ENCODE results near the gene ZNF862. TPM values are rescaled to one million over a fixed set of nuclear protein-coding genes. Genes with fewer than 3 reads are reported as not detected.

Gene ZNF862
- total and polyA plus RNA-seq, 2 of the 13 experiments (the other 11 are each of a cell fraction or from before 2014, with no cell fraction given), result 0.89 to 2.0 TPM

- POLR2A ChIA-PET, result no interaction called here
- H3K9me3 ChIP-seq (ENCODE audit: low read length), result no peaks in the 10 kb centered on the region
- TF ChIP-seq ZNF784 (CRISPR knock-in tag; IDR thresholded peaks at IDR 0.05; ENCODE audit: borderline replicate concordance), result no peak
- TF ChIP-seq HMG20A (CRISPR knock-in tag; IDR thresholded peaks at IDR 0.05; ENCODE audit: borderline replicate concordance), result no peak
- TF ChIP-seq DNMT3B (CRISPR knock-in tag; conservative IDR thresholded peaks at IDR 0.05), result no peak
- TF ChIP-seq CENPX (CRISPR knock-in tag; IDR thresholded peaks at IDR 0.05), result no peak
- TF ChIP-seq THRA (CRISPR knock-in tag; IDR thresholded peaks at IDR 0.05; ENCODE audit: borderline replicate concordance), result no peak
- no peak for TF ChIP-seq SPEN (CRISPR knock-in tag; IDR thresholded peaks at IDR 0.05; ENCODE audit: low read depth)
- no peak for TF ChIP-seq WIZ (CRISPR knock-in tag; IDR thresholded peaks at IDR 0.05)
- no peak for TF ChIP-seq REPIN1 (CRISPR knock-in tag; IDR thresholded peaks at IDR 0.05; ENCODE audit: borderline replicate concordance, low read depth)
- TF ChIP-seq ZSCAN9 (CRISPR knock-in tag; IDR thresholded peaks at IDR 0.05; ENCODE audit: borderline replicate concordance), result no peak
- no peak for TF ChIP-seq STAG1 (CRISPR knock-in tag; IDR thresholded peaks at IDR 0.05)
- TF ChIP-seq HDAC6 (IDR thresholded peaks at IDR 0.05; ENCODE audit: low read depth, low read length), result no peak
- no peak for TF ChIP-seq ZNF703 (CRISPR knock-in tag; IDR thresholded peaks at IDR 0.05; ENCODE audit: borderline replicate concordance)
- no peak for TF ChIP-seq ZNF891 (CRISPR knock-in tag; IDR thresholded peaks at IDR 0.05)
- TF ChIP-seq RXRB (CRISPR knock-in tag; IDR thresholded peaks at IDR 0.05; ENCODE audit: borderline replicate concordance), result no peak
- no peak for TF ChIP-seq ZFX (CRISPR knock-in tag; IDR thresholded peaks at IDR 0.05; ENCODE audit: low read depth)
- TF ChIP-seq CEBPB (IDR thresholded peaks at IDR 0.05; ENCODE audit: borderline replicate concordance, low read depth, low read length), result no peak
- FAIRE-seq (no peak), ATAC-seq (no peak), DNase-seq (ENCODE audit: low spot score) (no peak)
- in situ Hi-C loops (cut with HindIII; ENCODE audit: extremely low pct_ligation_motif_present, low pct_unique_long_range_greater_than_20kb) (loop anchor here (25.0 kb wide), 1 partner anchor 172 kb away; no protein-coding TSS in a partner anchor), intact Hi-C loops (cut with micrococcal nuclease; ENCODE audit: unreplicated experiment) (no loop called here)
- H3K36me3 ChIP-seq (replicated peaks in 1 of 2; ENCODE audit: control insufficient read depth in 1 of 2, insufficient read depth in 2 of 2, low read length in 2 of 2), result no peaks in the 10 kb centered on the region
- no peak overlapping the region for H3K4me3 ChIP-seq (replicated peaks in 1 of 3; ENCODE audit: insufficient read depth in 1 of 3, low read depth in 2 of 3, low read length in 3 of 3)
- H3K79me2 ChIP-seq (ENCODE audit: insufficient read depth, low read length), result no peaks in the 10 kb centered on the region
- no peak overlapping the region for H3K27ac ChIP-seq (ENCODE audit: extremely low read length, insufficient read depth, low read length)
- peaks cover 0 to 8% of the 10 kb centered on the region in 2 experiments; a peak in 1 of 5 replicates for H3K27me3 ChIP-seq (ENCODE audit: control insufficient read depth in 1 of 2, insufficient read depth in 2 of 2, low read length in 2 of 2)
- CTCF ChIA-PET (ENCODE audit: low intra/inter-chr PET ratio, low total read pairs), result no interaction called here
- H3K9ac ChIP-seq (ENCODE audit: insufficient read depth, low read depth, low read length), result no peak overlapping the region
- 42% methylated on average over 4 of the region's 7 CpGs for WGBS (ENCODE audit: low lambda C conversion rate)
- H3K4me1 ChIP-seq (ENCODE audit: insufficient read depth, low read length), result no peaks in the 10 kb centered on the region
- no peak overlapping the region for H3K4me2 ChIP-seq (ENCODE audit: low read depth, low read length)
- no TSS peak for BruUV-seq (replicated peaks)
- H2AFZ ChIP-seq (ENCODE audit: low read length), result no peak overlapping the region
- no peaks in the 10 kb centered on the region for H4K20me1 ChIP-seq (ENCODE audit: insufficient read depth, low read length)
Measured at GRCh38 chr7:149865437-149865836, 27.3 kb downstream of the ZNF862 start.
